K562 (cell line): ENCODE data around the gene GDF2. TPM values are rescaled to one million over a fixed set of nuclear protein-coding genes. Genes with fewer than 3 reads are reported as not detected.

ENCODE experiments used
- CBX5 ChIP-seq: IDR thresholded peaks from 2 replicates; pipeline ENCODE4 v1.6.1; 2014; ENCODE audit warnings: low read depth, borderline replicate concordance
- CCNT2 ChIP-seq: IDR thresholded peaks from 2 replicates; pipeline ENCODE4 v1.6.1; 2011; ENCODE audit warnings: borderline replicate concordance, low read depth, mild to moderate bottlenecking, moderate library complexity, mixed read lengths, low read length; ENCODE audit not compliant: insufficient read length; ENCODE audit errors: extremely low read depth
- E2F3 ChIP-seq: fragments of 250-450 bp; sonication (Bioruptor Pico); IDR thresholded peaks from 2 replicates; pipeline ENCODE4 v1.4.0; 2020; ENCODE audit warnings: mild to moderate bottlenecking
- KDM4B ChIP-seq, 2 experiments: fragments of 450-650 bp in 1 of 2; sonication (generic) in 1 of 2; IDR thresholded peaks; 2 replicates each; pipeline ENCODE4 v1.6.1; 2016 to 2017; ENCODE audit warnings: borderline replicate concordance in 2 of 2, antibody characterized with exemption in 1 of 2, low read depth in 1 of 2, mild to moderate bottlenecking in 1 of 2
- KHSRP ChIP-seq: fragments of 450-650 bp; IDR thresholded peaks from 2 replicates; pipeline ENCODE4 v1.6.1; 2017
- MAFG ChIP-seq: fragments of 450-650 bp; conservative IDR thresholded peaks from 2 replicates; pipeline ENCODE4 v1.6.1; 2016; ENCODE audit warnings: missing genetic modification characterization, missing compliant biosample characterization
- MEIS2 ChIP-seq: fragments of 450-650 bp; IDR thresholded peaks from 2 replicates; pipeline ENCODE4 v1.6.1; 2014; ENCODE audit warnings: mild to moderate bottlenecking; ENCODE audit not compliant: partially characterized antibody
- SP2 ChIP-seq: IDR thresholded peaks from 2 replicates; pipeline ENCODE4 v1.6.1; 2011; ENCODE audit warnings: mild to moderate bottlenecking, low read depth, low read length, moderate library complexity; ENCODE audit not compliant: poor library complexity, severe bottlenecking; ENCODE audit errors: extremely low read depth
- TCF7L2 ChIP-seq: fragments of 150-350 bp; IDR thresholded peaks from 2 replicates; pipeline ENCODE4 v1.6.1; 2016; ENCODE audit warnings: low read depth, mild to moderate bottlenecking, low read length, moderate library complexity
- TEAD1 ChIP-seq, 2 experiments: fragments of 450-650 bp in 1 of 2; sonication (generic) in 1 of 2; formaldehyde crosslinking; IDR thresholded peaks; 2 replicates each; pipeline versions ENCODE4 v1.4.0 to v1.8.0; 2020 to 2022; ENCODE audit warnings: mild to moderate bottlenecking in 2 of 2, missing genetic modification reagents in 1 of 2
- YY1 ChIP-seq, 3 experiments: IDR thresholded peaks; 2 replicates each; pipeline ENCODE4 v1.6.1; 2011; ENCODE audit warnings: low read length in 2 of 3, mild to moderate bottlenecking in 2 of 3, moderate library complexity in 2 of 3, borderline replicate concordance in 1 of 3, control low read depth in 1 of 3, low read depth in 1 of 3; ENCODE audit not compliant: insufficient read depth in 3 of 3, insufficient replicate concordance in 2 of 3, control insufficient read depth in 1 of 3, insufficient read length in 1 of 3; ENCODE audit errors: extremely low read depth in 1 of 3
- ZNF444 ChIP-seq: fragments of 250-450 bp; sonication (Bioruptor Pico); IDR thresholded peaks from 2 replicates; pipeline ENCODE4 v1.4.0; 2020; ENCODE audit warnings: mild to moderate bottlenecking, moderate library complexity
- polyA plus RNA-seq, 8 experiments: library from polyadenylated mRNA; depleted of rRNA in 4 of 8; stranded (reverse) in 5 of 8; unstranded in 3 of 8; fragments of >200 nt; fragmentation: Nextera tagmentation in 2 of 8; fragmentation: Illumina TruSeq in 1 of 8; extraction: Ambion mirVana in 2 of 8; extraction: Trizol in 1 of 8; gene quantifications; 2 replicates each; pipeline versions ENCODE4 v1.2.1 to v1.2.3, GENCODE V29; 2011 to 2014; ENCODE audit warnings: inconsistent platforms in 1 of 8, missing spikeins in 1 of 8
- total RNA-seq, 7 experiments: library from RNA; depleted of rRNA in 6 of 7; stranded (reverse); fragments of >200 nt in 6 of 7; fragmentation: Illumina TruSeq in 2 of 7; extraction: Trizol in 2 of 7; gene quantifications; 2 replicates each; pipeline versions ENCODE4 v1.2.1 to v1.2.3, GENCODE V29; 2011 to 2021; ENCODE audit warnings: low replicate concordance in 1 of 7
- TF ChIP-seq, protein P1 (sequence below): fragments of 450-650 bp; IDR thresholded peaks from 2 replicates; pipeline ENCODE4 v1.6.1; 2018; ENCODE audit not compliant: partially characterized antibody
- TF ChIP-seq, protein P2 (sequence below): IDR thresholded peaks from 3 replicates; pipeline ENCODE4 v1.6.1; 2011; ENCODE audit warnings: borderline replicate concordance, mild to moderate bottlenecking; ENCODE audit not compliant: insufficient read length, insufficient read depth
- TF ChIP-seq, protein P3 (sequence below): fragments of 250-450 bp; sonication (Bioruptor Pico); IDR thresholded peaks from 2 replicates; pipeline ENCODE4 v1.4.0; 2020; ENCODE audit warnings: mild to moderate bottlenecking, moderate library complexity
- TF ChIP-seq, protein P4 (sequence below): sonication (generic); formaldehyde crosslinking; IDR thresholded peaks from 2 replicates; pipeline ENCODE4 v1.8.0; 2022; ENCODE audit warnings: mild to moderate bottlenecking, missing genetic modification reagents, borderline replicate concordance

The GDF2 gene
- total and polyA plus RNA-seq, 9 of the 15 experiments (the other 6 are each of a cell fraction or from before 2014, with no cell fraction given): 0.08 to 0.58 (median 0.27) TPM; not detected in 2

DNA sequence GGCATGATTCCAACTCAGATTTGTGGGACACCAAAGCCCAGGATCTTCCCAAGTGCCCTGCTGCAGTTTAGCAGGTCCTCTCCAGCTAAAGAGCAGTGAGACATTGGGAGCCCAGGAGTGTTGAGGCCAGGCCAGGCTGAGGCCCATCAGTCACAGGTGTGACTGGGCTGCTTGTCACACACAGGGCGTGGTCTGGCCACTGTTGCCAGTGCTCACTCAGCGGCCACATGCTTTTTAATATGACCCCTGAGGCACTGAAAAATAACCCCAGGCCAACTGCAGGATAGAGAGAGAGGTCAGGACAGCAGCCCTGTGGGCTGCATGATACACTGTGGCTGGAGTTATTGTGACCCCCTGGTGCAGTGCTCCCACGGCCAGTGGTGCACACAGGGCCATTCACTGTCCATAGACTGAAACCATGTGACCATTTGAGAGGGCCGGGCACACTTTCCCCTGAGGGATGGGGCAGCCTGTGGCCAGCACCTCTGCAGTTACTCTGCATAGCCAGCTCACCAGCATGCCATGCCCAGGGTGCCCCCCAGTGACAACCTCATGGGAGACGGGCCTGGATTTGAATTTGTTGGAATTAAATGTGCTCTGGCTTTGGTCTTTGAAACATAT, 4.2 kb downstream of the GDF2 start (continued):
- TF ChIP-seq, protein P1, sequence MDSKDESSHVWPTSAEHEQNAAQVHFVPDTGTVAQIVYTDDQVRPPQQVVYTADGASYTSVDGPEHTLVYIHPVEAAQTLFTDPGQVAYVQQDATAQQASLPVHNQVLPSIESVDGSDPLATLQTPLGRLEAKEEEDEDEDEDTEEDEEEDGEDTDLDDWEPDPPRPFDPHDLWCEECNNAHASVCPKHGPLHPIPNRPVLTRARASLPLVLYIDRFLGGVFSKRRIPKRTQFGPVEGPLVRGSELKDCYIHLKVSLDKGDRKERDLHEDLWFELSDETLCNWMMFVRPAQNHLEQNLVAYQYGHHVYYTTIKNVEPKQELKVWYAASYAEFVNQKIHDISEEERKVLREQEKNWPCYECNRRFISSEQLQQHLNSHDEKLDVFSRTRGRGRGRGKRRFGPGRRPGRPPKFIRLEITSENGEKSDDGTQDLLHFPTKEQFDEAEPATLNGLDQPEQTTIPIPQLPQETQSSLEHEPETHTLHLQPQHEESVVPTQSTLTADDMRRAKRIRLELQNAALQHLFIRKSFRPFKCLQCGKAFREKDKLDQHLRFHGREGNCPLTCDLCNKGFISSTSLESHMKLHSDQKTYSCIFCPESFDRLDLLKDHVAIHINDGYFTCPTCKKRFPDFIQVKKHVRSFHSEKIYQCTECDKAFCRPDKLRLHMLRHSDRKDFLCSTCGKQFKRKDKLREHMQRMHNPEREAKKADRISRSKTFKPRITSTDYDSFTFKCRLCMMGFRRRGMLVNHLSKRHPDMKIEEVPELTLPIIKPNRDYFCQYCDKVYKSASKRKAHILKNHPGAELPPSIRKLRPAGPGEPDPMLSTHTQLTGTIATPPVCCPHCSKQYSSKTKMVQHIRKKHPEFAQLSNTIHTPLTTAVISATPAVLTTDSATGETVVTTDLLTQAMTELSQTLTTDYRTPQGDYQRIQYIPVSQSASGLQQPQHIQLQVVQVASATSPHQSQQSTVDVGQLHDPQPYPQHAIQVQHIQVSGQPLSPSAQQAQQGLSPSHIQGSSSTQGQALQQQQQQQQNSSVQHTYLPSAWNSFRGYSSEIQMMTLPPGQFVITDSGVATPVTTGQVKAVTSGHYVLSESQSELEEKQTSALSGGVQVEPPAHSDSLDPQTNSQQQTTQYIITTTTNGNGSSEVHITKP: peak; percentile 37
- TF ChIP-seq ZNF444 (CRISPR knock-in tag) (no peak), KDM4B (IDR thresholded peaks at IDR 0.05; ENCODE audit: borderline replicate concordance in 2 of 2, low read depth in 1 of 2) (no peak), E2F3 (no peak), YY1 (IDR thresholded peaks at IDR 0.05; ENCODE audit: borderline replicate concordance in 1 of 3, control insufficient read depth in 1 of 3, extremely low read depth in 1 of 3, insufficient read depth in 3 of 3, insufficient read length in 1 of 3, insufficient replicate concordance in 2 of 3, low read depth in 1 of 3, low read length in 2 of 3) (no peak), TEAD1 (CRISPR knock-in tag; IDR thresholded peaks at IDR 0.05) (peak in 1 of 2 experiments; percentile 17; a peak in 1 of 4 replicates), TCF7L2 (no peak), MAFG (no peak), MEIS2 (peak; percentile 75), KHSRP (no peak), SP2 (no peak), CCNT2 (no peak), CBX5 (no peak)
- TF ChIP-seq, protein P2, sequence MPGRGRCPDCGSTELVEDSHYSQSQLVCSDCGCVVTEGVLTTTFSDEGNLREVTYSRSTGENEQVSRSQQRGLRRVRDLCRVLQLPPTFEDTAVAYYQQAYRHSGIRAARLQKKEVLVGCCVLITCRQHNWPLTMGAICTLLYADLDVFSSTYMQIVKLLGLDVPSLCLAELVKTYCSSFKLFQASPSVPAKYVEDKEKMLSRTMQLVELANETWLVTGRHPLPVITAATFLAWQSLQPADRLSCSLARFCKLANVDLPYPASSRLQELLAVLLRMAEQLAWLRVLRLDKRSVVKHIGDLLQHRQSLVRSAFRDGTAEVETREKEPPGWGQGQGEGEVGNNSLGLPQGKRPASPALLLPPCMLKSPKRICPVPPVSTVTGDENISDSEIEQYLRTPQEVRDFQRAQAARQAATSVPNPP: no peak
- TF ChIP-seq, protein P3, sequence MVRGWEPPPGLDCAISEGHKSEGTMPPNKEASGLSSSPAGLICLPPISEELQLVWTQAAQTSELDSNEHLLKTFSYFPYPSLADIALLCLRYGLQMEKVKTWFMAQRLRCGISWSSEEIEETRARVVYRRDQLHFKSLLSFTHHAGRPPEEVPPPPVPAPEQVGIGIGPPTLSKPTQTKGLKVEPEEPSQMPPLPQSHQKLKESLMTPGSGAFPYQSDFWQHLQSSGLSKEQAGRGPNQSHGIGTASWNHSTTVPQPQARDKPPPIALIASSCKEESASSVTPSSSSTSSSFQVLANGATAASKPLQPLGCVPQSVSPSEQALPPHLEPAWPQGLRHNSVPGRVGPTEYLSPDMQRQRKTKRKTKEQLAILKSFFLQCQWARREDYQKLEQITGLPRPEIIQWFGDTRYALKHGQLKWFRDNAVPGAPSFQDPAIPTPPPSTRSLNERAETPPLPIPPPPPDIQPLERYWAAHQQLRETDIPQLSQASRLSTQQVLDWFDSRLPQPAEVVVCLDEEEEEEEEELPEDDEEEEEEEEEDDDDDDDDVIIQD: no peak
- TF ChIP-seq, protein P4, sequence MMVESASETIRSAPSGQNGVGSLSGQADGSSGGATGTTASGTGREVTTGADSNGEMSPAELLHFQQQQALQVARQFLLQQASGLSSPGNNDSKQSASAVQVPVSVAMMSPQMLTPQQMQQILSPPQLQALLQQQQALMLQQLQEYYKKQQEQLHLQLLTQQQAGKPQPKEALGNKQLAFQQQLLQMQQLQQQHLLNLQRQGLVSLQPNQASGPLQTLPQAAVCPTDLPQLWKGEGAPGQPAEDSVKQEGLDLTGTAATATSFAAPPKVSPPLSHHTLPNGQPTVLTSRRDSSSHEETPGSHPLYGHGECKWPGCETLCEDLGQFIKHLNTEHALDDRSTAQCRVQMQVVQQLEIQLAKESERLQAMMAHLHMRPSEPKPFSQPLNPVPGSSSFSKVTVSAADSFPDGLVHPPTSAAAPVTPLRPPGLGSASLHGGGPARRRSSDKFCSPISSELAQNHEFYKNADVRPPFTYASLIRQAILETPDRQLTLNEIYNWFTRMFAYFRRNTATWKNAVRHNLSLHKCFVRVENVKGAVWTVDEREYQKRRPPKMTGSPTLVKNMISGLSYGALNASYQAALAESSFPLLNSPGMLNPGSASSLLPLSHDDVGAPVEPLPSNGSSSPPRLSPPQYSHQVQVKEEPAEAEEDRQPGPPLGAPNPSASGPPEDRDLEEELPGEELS (CRISPR knock-in tag): no peak
